GM11168 (cell line): ENCODE results near the gene SPHKAP.
"Not testable (repeated sequence)": the region's sequence is repeated elsewhere in the genome, so short reads cannot be mapped to it uniquely, and the experiment has no call there.

ENCODE experiments used
- in situ Hi-C: fragments of 300-500 bp; cut with MboI; formaldehyde crosslinking; loops from one replicate; pipeline ENCODE4 v1.12.0; 2022; ENCODE audit warnings: low sequenced_read_pairs; ENCODE audit not compliant: unreplicated experiment

Gene SPHKAP

DNA sequence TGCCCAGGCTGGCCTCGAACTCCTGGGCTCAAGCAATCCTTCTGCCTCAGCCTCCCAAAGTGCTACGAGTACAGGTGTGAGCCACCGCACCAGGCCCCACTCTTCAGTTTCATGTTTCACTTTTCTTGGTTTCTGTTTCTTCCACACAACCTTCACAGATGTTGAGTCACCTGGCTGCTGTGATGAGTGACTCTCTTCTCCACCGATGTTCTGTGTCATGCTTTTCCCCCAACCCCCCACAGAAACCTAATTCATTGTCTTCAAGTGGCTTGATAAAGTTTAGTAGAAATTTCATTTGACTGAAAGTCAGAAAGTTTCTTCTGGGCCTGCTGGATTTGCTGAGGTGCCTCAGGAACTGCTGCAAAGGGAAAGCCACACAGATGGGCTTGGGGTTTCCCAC, 78.5 kb downstream of the SPHKAP start:
- in situ Hi-C loops = no loop called here

- in situ Hi-C loops = no loop called here
Observed at GRCh38 chr2:228094377-228094921, 87.0 kb downstream of the SPHKAP start.

DNA sequence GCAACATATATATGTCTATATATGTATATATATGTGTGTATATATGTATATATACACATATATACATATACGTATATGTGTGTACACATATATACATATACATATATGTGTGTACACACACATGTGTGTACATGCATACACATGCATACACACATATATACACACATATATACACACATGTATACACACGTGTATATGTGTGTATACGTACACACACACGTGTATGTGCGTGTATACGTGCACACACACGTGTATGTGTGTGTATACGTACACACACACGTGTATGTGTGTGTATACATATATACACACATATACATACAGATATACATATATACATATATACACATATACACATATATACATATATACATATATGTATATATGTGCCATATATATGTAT, 89.4 kb downstream of the SPHKAP start:
- in situ Hi-C loops = no loop called here

- in situ Hi-C loops = no loop called here
Observed at GRCh38 chr2:228086561-228086960, 94.9 kb downstream of the SPHKAP start.

DNA sequence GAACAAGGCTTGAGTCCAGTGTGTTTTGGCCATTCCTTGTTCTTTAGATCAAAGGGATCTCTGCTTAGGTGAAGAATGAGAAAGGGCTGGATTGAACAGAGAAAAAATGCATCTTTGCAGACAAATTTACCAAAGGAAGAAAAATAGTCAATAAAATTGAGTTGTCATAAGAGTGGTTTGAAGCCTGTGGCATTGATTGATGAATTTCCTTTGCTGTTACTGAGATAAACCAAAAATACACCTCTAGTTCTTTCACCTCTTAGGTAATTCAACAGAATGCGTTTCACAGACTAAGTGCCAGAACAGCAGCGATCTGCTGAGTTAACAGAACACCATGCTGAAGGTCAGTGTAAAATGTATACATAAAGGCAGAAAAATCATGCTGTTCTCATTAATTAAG, 96.8 kb downstream of the SPHKAP start:
- in situ Hi-C loops = no loop called here

- in situ Hi-C loops = no loop called here
Observed at GRCh38 chr2:228083131-228083530, 98.4 kb downstream of the SPHKAP start.

- in situ Hi-C loops = no loop called here
Observed at GRCh38 chr2:228082571-228082970, 98.9 kb downstream of the SPHKAP start.

GRCh38 chr2:228079194-228079593, 102.3 kb downstream of the SPHKAP start:
- in situ Hi-C loops = no loop called here

DNA sequence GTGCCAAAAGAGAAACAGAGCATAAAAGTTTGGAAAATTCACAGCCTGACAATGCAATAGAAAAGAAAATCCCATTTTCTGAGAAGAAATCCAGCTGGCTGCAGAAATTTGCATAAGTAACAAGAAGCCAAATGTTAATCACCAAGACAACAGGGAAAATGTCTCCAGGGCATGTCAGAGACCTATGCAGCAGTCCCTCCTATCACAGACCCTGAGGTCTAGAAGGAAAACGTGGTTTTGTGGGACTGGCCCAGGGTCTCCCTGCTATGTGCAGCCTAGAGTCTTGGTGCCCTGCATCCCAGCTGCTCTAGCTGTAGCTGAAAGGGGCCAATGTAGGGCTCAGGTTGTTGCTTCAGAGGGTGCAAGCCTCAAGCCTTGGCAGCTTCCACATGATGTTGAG, 104.8 kb downstream of the SPHKAP start:
- in situ Hi-C loops = not testable (repeated sequence)

- in situ Hi-C loops = no loop called here
Observed at GRCh38 chr2:228072669-228073068, 108.8 kb downstream of the SPHKAP start.

GRCh38 chr2:228067309-228067708, 114.2 kb downstream of the SPHKAP start:
- in situ Hi-C loops = no loop called here

GRCh38 chr2:228066126-228066798, 115.2 kb downstream of the SPHKAP start:
- in situ Hi-C loops = no loop called here

- in situ Hi-C loops = no loop called here
Observed at GRCh38 chr2:228065686-228066085, 115.8 kb downstream of the SPHKAP start.

DNA sequence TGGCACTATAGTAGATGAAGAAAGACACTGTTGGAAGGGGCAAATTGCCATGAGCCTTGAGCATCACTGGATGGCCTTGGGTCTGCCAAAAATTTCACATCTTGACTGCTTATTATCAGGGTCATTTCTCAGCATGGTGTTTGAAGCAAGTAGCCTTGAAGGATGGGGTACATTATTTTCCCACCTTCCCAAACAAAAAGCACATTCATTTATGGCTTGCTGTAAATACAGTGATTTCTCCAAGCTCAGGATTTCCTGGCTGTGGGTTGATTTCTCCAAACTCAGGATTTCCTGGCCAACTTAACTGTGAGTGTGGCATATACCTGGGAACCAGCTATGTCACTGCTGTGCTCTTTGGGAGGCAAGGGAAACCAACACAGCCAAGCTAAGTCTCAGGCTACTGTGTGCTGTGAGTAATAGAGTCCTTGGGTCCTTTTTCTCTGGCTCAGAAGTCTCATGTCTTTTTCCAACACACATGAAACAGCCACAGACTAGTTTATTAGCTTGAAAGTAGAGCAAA, 116.6 kb downstream of the SPHKAP start:
- in situ Hi-C loops = no loop called here

- in situ Hi-C loops = no loop called here
Observed at GRCh38 chr2:228064024-228064423, 117.5 kb downstream of the SPHKAP start.

GRCh38 chr2:228063558-228063957, 117.9 kb downstream of the SPHKAP start:
- in situ Hi-C loops = no loop called here

- in situ Hi-C loops = no loop called here
Observed at GRCh38 chr2:228059735-228060134, 121.8 kb downstream of the SPHKAP start.

DNA sequence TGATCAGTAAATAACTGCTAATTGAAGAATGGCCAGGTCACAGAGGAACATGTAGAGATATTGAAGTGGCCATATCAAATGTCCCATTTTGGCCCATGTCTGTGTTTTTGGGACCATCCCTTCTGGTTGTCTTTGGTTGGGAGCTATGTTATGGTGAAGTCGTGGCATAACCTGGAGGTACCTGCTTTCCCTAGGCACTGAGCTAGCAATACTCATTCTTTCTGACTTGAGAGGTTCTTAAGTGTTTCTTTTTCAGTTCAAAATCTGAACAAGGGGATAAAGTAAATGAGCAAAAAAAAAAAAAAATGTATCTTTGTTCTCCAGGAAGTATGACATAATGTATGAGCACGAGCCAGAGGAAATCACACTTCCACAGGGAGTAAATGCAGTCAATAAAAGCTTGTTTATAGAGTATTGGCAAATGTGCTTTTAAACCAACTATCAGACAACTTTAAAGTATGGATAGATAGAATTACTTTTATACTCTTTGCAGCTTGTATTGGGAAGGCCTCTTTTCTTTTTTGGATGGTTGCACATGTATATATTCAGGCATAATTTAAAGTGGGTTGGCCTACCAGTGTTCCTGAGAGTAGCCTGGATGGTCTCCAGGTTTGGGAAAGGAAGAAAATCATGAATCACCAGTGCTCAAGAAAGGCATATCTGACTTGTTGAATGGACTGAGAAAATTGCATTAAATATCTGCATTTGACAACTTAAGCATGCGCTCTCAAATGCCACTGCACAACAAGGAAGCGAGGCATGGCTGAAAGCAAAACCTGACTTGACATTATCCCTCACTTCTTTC, 125.0 kb downstream of the SPHKAP start:
- in situ Hi-C loops = no loop called here

GRCh38 chr2:228048838-228049490, 132.5 kb downstream of the SPHKAP start:
- in situ Hi-C loops = no loop called here

DNA sequence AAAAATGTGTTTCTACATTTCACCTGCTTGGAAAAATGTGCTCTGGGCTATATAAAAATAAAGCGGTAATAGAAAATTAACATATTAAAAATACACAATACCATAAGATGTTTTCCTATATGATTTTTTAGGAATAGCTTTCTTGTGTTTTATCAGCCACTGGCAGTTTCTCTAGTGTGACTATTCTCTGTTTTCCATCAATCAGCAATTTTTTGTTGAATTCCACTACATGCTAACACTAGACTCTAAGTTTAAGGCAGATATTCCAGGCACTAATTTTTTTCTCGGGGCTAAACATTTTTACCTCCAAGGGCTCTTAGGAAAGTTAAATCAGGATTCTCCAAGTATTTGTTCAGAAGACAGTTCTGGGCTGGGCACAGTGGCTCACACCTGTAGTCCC, 140.5 kb downstream of the SPHKAP start:
- in situ Hi-C loops = no loop called here
